Right lobe of liver (tissue), 6 donors: Measurements from ENCODE around the gene ATP1A2. TPM values are rescaled to one million over a fixed set of nuclear protein-coding genes. Genes with fewer than 3 reads are reported as not detected.
A peak's percentile ranks its signal among the peaks of the same experiment; 100 is the strongest.

Experiments used
- ATAC-seq, 4 donors: fragments of 200-7000 bp; cut with Tn5 transposase; one replicate each; pipeline ENCODE4 v1.9.1; 2020; ENCODE audit warnings: mild to moderate bottlenecking in 4 of 4, moderate library complexity in 4 of 4
- DNase-seq, 3 donors: peaks; one replicate each; pipeline ENCODE4 v3.0.0-alpha.2; 2020
- H3K27ac ChIP-seq, 3 donors: fragments of 200-600 bp; one replicate each; pipeline ENCODE4 v1.8.0; 2022
- H3K27me3 ChIP-seq, 2 donors: fragments of 200-600 bp; one replicate each; pipeline ENCODE4 v1.8.0; 2022
- H3K36me3 ChIP-seq, 4 donors: fragments of 200-600 bp; sonication (generic) in 1 of 4; one replicate each; pipeline versions ENCODE4 v1.5.1 to v1.8.0; 2017 to 2022; ENCODE audit warnings: control low read depth in 1 of 4
- H3K4me1 ChIP-seq, 4 donors: fragments of 200-600 bp; sonication (generic) in 1 of 4; one replicate each; pipeline versions ENCODE4 v1.5.1 to v1.8.0; 2017 to 2022; ENCODE audit warnings: control low read depth in 1 of 4
- H3K4me3 ChIP-seq, 3 donors: fragments of 200-600 bp; one replicate each; pipeline ENCODE4 v1.8.0; 2022
- H3K9me3 ChIP-seq, 4 donors: fragments of 200-600 bp; sonication (generic) in 1 of 4; one replicate each; pipeline versions ENCODE4 v1.5.1 to v1.8.0; 2017 to 2022; ENCODE audit warnings: control low read depth in 1 of 4
- CTCF ChIP-seq, 4 donors: fragments of 200-600 bp in 3 of 4; fragments of 450-650 bp in 1 of 4; IDR thresholded peaks; one replicate each; pipeline versions ENCODE4 v1.5.1 to v1.8.0; 2016 to 2022; ENCODE audit warnings: antibody characterized with exemption in 4 of 4, mild to moderate bottlenecking in 2 of 4
- POLR2A ChIP-seq: fragments of 450-650 bp; IDR thresholded peaks from one replicate; pipeline ENCODE4 v1.6.1; 2017; ENCODE audit warnings: antibody characterized with exemption, mild to moderate bottlenecking
- WGBS: methylation state at CpG from one replicate; pipeline ENCODE4 v1.1.6; 2018; ENCODE audit warnings: low coverage, low lambda C conversion rate; ENCODE audit not compliant: insufficient coverage; ENCODE audit errors: missing lambda C conversion rate; 5-methylcytosine and 5-hydroxymethylcytosine counted together
- intact Hi-C, 2 donors: fragments of 100-400 bp; cut with DNase I; formaldehyde crosslinking; loops; one replicate each; pipeline versions ENCODE4 v1.11.2 to v1.14.1; 2022
- total RNA-seq, 6 experiments: library from RNA; depleted of rRNA in 2 of 6; stranded (reverse); fragments of >200 nt in 2 of 6; fragmentation: NEBNext Ultra II Directional in 3 of 6; extraction: Animal tissue kit (Norgen Biotek cat#: 25700) in 3 of 6; gene quantifications; one replicate each; pipeline versions ENCODE4 v1.1.0 to v1.2.4, GENCODE V29; 2016 to 2023
- donor health status: DM: no; HTN: yes; CAD: no.
- donor health status: DM: no; HTN: no; CAD: no.
- donor health status: DM: no; HTN: no; CAD: no.
- donor health status: DM: no; HTN: yes; CAD: no.
- donor health status: DM: no; HTN: yes; CAD: no.

ATP1A2 gene
- total RNA-seq, 6 experiments from 2014 or later = 0.22 to 1.7 (median 0.36) TPM

GRCh38 chr1:160101037-160101716 lies 14.4 kb upstream of the ATP1A2 start:
- no peaks in the 10 kb centered on the region for H3K9me3 ChIP-seq
- peak overlapping the region in 1 of 3 donors; percentile 25 for H3K27ac ChIP-seq
- peak; percentile 67 to 81 (median 77) for DNase-seq
- intact Hi-C loops = loop anchor here (10.0 kb wide), 1 partner anchor 274 kb away; no protein-coding TSS in a partner anchor
- peaks cover 0 to 36% (median 9%) of the 10 kb centered on the region in 4 donors for H3K4me1 ChIP-seq
- H3K36me3 ChIP-seq = no peaks in the 10 kb centered on the region
- H3K4me3 ChIP-seq = no peak overlapping the region
- TF ChIP-seq CTCF (IDR thresholded peaks at IDR 0.05) (peak; percentile 74 to 88 (median 81)), POLR2A (no peak)
- ATAC-seq = peak; percentile 30 to 51 (median 32)
- H3K27me3 ChIP-seq = no peaks in the 10 kb centered on the region
- WGBS = 2% methylated on average over 5 of the region's 13 CpGs

DNA sequence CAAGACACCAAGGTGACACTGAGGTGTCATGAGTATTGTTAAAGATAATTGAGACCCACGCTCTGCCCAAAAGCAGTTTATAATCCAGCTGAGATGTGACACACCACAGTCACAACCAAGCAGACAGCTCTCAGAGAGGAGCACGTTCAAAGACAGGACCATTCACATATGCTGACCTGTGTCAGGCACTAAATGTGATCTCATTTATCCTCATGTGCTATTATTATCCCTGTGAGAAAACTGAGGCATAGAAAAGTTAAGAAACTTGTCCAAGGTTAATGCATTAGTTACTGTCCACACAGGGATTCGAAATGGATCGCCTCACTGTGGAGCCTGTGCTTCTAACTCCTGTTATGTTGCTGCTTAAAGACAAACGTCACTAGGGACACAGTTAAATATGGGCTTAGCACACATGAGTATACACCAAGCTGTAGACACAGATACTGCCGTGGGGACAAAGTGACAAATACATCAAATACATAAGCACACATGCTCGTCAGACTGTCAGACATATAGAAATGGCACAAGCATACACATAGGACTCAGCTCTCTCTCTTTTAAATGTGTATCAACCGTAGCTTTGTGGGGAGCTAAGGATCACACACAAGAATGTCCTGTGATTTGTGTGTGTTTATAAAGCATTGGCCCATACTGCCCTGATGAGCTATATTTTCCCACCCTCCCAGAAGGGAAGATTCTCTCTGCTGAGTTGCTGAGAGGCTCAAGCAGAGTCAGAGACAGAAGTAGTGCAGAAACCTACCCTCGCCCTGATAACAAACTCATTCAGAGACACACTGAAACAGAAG lies 13.6 kb upstream of the ATP1A2 start:
- Histone ChIP-seq H3K4me3 (no peak overlapping the region), H3K4me1 (peaks cover 0 to 29% (median 6%) of the 10 kb centered on the region in 4 donors), H3K36me3 (no peaks in the 10 kb centered on the region), H3K27me3 (no peaks in the 10 kb centered on the region), H3K27ac (no peak overlapping the region), H3K9me3 (no peaks in the 10 kb centered on the region)
- intact Hi-C loops = loop anchor here (10.0 kb wide), 1 partner anchor 273 kb away; no protein-coding TSS in a partner anchor
- DNase-seq = no peak
- ATAC-seq = no peak
- WGBS = 74% methylated on average over 9 of the region's 9 CpGs
- TF ChIP-seq POLR2A (no peak), CTCF (IDR thresholded peaks at IDR 0.05) (no peak)

DNA sequence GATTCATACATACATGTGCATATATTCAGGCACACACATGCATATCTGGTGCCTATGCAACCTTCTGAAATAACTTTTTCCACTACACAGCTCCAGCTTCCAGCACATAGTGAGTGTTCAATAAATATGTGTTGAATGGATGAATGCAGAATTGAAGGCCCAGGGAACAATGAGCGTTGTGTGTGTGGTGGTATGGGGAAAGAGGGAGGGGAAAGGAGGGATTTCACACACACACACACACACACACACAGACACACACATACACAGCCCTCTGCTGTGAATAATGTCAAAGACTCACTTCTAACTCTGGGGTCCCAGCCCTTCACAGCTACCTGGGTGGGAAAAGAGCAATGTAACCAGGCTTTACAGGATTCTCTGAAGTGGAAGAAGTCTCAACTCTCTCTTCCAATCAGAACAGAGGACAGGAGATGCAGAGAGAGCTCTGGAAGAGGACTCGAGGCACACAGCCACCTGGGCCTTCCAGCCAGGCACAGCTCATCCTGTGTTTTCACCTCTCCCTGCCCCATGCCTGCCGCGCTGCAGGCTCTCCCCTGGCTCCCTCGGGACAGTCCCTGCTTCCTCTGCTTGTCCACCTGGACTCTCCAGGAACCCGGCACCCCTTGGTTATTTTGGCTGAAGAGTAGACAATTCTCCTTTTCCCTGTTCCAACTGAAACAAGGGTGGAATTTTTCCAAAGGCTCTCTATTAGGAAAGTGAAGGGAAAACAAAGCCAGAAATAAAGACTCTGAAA lies 11.7 kb upstream of the ATP1A2 start:
- Histone ChIP-seq H3K4me3 (no peak overlapping the region), H3K36me3 (no peaks in the 10 kb centered on the region), H3K9me3 (no peaks in the 10 kb centered on the region), H3K27ac (no peak overlapping the region), H3K4me1 (peaks cover 0 to 18% (median 2%) of the 10 kb centered on the region in 4 donors), H3K27me3 (no peaks in the 10 kb centered on the region)
- TF ChIP-seq POLR2A (no peak), CTCF (IDR thresholded peaks at IDR 0.05) (no peak)
- intact Hi-C loops = loop anchor here (10.0 kb wide), 1 partner anchor 271 kb away; no protein-coding TSS in a partner anchor
- no peak for DNase-seq
- ATAC-seq = no peak
- WGBS = 70% methylated on average over 6 of the region's 6 CpGs

DNA sequence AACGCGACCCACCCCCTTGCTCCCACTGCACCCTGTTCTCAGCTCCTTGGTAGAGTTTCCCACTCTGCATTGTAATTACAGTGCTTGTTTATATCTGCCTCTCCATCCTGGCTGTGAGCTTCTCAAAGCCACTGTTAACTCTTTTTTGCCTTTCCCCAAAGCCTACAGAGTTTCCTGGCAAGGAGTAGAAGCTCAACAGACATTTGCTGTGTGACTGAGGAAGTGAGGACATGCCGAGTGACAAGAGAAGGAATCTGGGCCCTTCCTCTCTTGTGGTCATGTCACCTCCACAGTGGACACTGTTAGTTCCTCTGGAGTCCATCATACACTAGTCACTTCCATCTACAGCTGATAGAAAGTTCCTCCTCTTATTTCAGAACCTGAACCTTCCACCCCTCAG lies 11.1 kb upstream of the ATP1A2 start:
- H3K9me3 ChIP-seq = no peaks in the 10 kb centered on the region
- H3K4me3 ChIP-seq = no peak overlapping the region
- WGBS = 71% methylated on average over 3 of the region's 3 CpGs
- intact Hi-C loops = loop anchor here (10.0 kb wide), 1 partner anchor 270 kb away; no protein-coding TSS in a partner anchor
- H3K27me3 ChIP-seq = no peaks in the 10 kb centered on the region
- peaks cover 0 to 13% (median 0%) of the 10 kb centered on the region in 4 donors for H3K4me1 ChIP-seq
- DNase-seq (no peak), ATAC-seq (no peak)
- H3K27ac ChIP-seq = no peak overlapping the region
- TF ChIP-seq CTCF (IDR thresholded peaks at IDR 0.05) = no peak
- TF ChIP-seq POLR2A = no peak
- no peaks in the 10 kb centered on the region for H3K36me3 ChIP-seq
